Measurements from ENCODE around the gene TDRD3. TPM values are rescaled to one million over a fixed set of nuclear protein-coding genes. Genes with fewer than 3 reads are reported as not detected.

Gene TDRD3
- total RNA-seq, 1 experiment from 2014 or later, result 10.8 TPM

- H3K27ac ChIP-seq (ENCODE audit: low read length), result no peak overlapping the region
- ChIA-PET POLR2A (no interaction called here), CTCF (no interaction called here)
- ATAC-seq (no peak), DNase-seq (ENCODE audit: low read depth, low spot score) (no peak)
- no TSS peak for BruUV-seq (replicated peaks)
- no peaks in the 10 kb centered on the region for H3K4me1 ChIP-seq (ENCODE audit: control insufficient read depth, insufficient read depth, low read length)
- H3K4me3 ChIP-seq (ENCODE audit: low read depth in 2 of 2, low read length in 2 of 2), result no peak overlapping the region
- TF ChIP-seq CTCF (IDR thresholded peaks at IDR 0.05) (no peak), POLR2AphosphoS5 (IDR thresholded peaks at IDR 0.05; ENCODE audit: low read depth, low read length) (no peak), SIN3A (IDR thresholded peaks at IDR 0.05; ENCODE audit: borderline replicate concordance, insufficient read depth, low read depth, low read length) (no peak), TCF7L2 (IDR thresholded peaks at IDR 0.05; ENCODE audit: low read depth, low read length) (no peak)
- TF ChIP-seq, protein P1, sequence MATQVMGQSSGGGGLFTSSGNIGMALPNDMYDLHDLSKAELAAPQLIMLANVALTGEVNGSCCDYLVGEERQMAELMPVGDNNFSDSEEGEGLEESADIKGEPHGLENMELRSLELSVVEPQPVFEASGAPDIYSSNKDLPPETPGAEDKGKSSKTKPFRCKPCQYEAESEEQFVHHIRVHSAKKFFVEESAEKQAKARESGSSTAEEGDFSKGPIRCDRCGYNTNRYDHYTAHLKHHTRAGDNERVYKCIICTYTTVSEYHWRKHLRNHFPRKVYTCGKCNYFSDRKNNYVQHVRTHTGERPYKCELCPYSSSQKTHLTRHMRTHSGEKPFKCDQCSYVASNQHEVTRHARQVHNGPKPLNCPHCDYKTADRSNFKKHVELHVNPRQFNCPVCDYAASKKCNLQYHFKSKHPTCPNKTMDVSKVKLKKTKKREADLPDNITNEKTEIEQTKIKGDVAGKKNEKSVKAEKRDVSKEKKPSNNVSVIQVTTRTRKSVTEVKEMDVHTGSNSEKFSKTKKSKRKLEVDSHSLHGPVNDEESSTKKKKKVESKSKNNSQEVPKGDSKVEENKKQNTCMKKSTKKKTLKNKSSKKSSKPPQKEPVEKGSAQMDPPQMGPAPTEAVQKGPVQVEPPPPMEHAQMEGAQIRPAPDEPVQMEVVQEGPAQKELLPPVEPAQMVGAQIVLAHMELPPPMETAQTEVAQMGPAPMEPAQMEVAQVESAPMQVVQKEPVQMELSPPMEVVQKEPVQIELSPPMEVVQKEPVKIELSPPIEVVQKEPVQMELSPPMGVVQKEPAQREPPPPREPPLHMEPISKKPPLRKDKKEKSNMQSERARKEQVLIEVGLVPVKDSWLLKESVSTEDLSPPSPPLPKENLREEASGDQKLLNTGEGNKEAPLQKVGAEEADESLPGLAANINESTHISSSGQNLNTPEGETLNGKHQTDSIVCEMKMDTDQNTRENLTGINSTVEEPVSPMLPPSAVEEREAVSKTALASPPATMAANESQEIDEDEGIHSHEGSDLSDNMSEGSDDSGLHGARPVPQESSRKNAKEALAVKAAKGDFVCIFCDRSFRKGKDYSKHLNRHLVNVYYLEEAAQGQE (IDR thresholded peaks at IDR 0.05; ENCODE audit: insufficient read depth in 1 of 2, low read depth in 2 of 2, low read length in 1 of 2), result no peak
- H3K27me3 ChIP-seq (ENCODE audit: control insufficient read depth, insufficient read depth, low read length), result no peaks in the 10 kb centered on the region
- no peaks in the 10 kb centered on the region for H3K36me3 ChIP-seq (ENCODE audit: control insufficient read depth, insufficient read depth, low read length)
- in situ Hi-C loops (cut with HindIII; ENCODE audit: low pct_unique_long_range_greater_than_20kb, low sequenced_read_pairs) (no loop called here), intact Hi-C loops (cut with micrococcal nuclease; ENCODE audit: unreplicated experiment) (no loop called here)
- no peaks in the 10 kb centered on the region for H3K9me3 ChIP-seq (ENCODE audit: control insufficient read depth, insufficient read depth, low read depth, low read length)
Observed at GRCh38 chr13:60509601-60510386, 112.8 kb downstream of the TDRD3 start.

DNA sequence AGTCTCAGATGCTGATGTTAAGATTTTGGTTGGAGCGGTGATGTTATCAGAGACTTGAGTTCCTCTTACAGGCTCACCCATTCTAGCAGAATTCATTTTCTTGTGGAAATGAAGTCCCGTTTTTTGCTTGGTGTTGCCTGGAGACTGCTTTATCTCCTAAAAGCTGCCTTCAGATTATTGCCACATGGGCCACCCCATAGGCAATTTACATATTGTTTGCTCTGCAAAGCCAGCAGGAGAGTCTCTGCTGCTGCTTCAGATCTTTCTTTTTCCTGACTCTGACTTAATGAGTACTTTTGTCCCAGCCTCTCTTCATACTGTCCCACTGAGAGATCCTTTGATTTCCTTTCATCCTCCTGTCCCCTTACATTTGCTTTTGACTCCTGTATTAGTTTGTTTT, 114.6 kb downstream of the TDRD3 start:
- no peaks in the 10 kb centered on the region for H3K27me3 ChIP-seq (ENCODE audit: control insufficient read depth, insufficient read depth, low read length)
- TF ChIP-seq TCF7L2 (IDR thresholded peaks at IDR 0.05; ENCODE audit: low read depth, low read length) (no peak), SIN3A (IDR thresholded peaks at IDR 0.05; ENCODE audit: borderline replicate concordance, insufficient read depth, low read depth, low read length) (no peak), POLR2AphosphoS5 (IDR thresholded peaks at IDR 0.05; ENCODE audit: low read depth, low read length) (no peak), CTCF (IDR thresholded peaks at IDR 0.05) (no peak)
- TF ChIP-seq, protein P1 (IDR thresholded peaks at IDR 0.05; ENCODE audit: insufficient read depth in 1 of 2, low read depth in 2 of 2, low read length in 1 of 2), result no peak
- H3K27ac ChIP-seq (ENCODE audit: low read length), result no peak overlapping the region
- no peaks in the 10 kb centered on the region for H3K4me1 ChIP-seq (ENCODE audit: control insufficient read depth, insufficient read depth, low read length)
- ATAC-seq (no peak), DNase-seq (ENCODE audit: low read depth, low spot score) (no peak)
- H3K4me3 ChIP-seq (ENCODE audit: low read depth in 2 of 2, low read length in 2 of 2), result no peak overlapping the region
- no peaks in the 10 kb centered on the region for H3K9me3 ChIP-seq (ENCODE audit: control insufficient read depth, insufficient read depth, low read depth, low read length)
- intact Hi-C loops (cut with micrococcal nuclease; ENCODE audit: unreplicated experiment) (no loop called here), in situ Hi-C loops (cut with HindIII; ENCODE audit: low pct_unique_long_range_greater_than_20kb, low sequenced_read_pairs) (no loop called here)
- ChIA-PET POLR2A (no interaction called here), CTCF (no interaction called here)
- no TSS peak for BruUV-seq (replicated peaks)
- H3K36me3 ChIP-seq (ENCODE audit: control insufficient read depth, insufficient read depth, low read length), result no peaks in the 10 kb centered on the region

All from Panc1 (cell line).